ENCODE results near the gene NEFH.
"Not testable (repeated sequence)": the region's sequence is repeated elsewhere in the genome, so short reads cannot be mapped to it uniquely, and the experiment has no call there.

Gene NEFH

GRCh38 chr22:29479417-29480261, at the start of gene NEFH:
TSS of gene NEFH (plus strand) at chr22:29480218. CDS start at chr22:29480263, 45 bp downstream.
- peak; percentile 41 for DNase-seq

DNA sequence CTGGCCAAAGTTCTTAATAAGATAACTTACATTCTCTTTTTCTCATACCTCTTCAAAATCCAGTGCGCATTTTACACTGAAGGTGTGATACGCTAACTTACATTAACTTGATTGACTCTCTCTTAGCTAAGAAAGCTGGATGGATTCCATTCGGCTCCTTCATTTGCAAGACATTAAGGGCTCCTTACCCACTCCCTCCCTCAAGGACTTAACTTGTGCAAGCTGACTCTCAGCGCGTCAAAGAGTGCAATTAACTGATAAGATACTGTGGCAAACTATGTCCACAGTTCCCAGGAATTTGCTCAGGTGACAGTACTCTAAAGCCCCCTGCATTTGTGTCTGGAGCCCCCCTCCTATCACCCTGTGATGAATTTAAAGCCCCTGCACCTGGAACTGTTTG, 48.0 kb upstream of the NEFH start:
- DNase-seq, result no peak

DNA sequence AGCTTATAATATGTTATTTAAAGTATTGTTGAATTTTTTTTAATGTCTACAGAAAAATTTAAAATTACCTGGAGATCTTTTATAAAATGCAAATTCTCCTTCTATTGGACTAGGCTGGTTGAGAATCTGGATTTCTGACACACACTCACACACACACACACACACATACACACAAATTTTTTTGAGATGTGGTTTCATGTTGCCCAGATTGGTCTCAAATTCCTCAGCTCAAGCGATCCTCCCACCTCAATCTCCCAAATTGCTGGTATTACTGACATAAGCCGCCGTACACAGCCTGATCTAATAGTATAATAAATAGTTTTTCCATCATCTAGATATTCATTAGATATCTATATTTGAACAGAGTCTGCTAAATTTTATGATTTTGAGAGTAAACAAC, 46.2 kb upstream of the NEFH start:
- DNase-seq, result no peak

- no peak for DNase-seq
These were observed 45.7 kb upstream of the NEFH start for GRCh38 chr22:29434288-29434687.

- no peak for DNase-seq
These were observed 44.5 kb upstream of the NEFH start for GRCh38 chr22:29435236-29436136.

- not testable (repeated sequence) for DNase-seq
These were observed 41.7 kb upstream of the NEFH start, which contains the start of gene RFPL1 for GRCh38 chr22:29438283-29438682. TSS of gene RFPL1 (plus strand) at chr22:29438583.

- no peak for DNase-seq
These were observed 37.0 kb upstream of the NEFH start for GRCh38 chr22:29442976-29443375.

DNA sequence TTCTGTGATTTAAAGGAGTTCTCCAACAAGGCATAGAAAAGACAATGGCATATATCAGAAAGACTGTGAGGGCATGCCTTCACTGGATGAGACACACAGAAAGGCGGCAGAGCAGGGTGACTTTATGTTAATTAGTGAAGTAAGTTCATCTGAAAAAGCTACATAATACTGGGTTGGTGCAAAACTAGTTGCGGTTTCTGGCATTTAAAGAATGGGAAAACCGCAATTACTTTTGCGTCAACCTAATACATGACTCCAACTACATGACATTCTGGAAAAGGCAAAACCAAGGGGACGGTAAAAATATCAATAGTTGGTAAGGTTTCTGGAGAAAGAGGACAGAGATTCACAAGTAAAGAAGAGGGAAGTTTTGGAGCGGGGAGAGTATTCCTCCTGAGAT, 36.6 kb upstream of the NEFH start:
- DNase-seq, result no peak

DNA sequence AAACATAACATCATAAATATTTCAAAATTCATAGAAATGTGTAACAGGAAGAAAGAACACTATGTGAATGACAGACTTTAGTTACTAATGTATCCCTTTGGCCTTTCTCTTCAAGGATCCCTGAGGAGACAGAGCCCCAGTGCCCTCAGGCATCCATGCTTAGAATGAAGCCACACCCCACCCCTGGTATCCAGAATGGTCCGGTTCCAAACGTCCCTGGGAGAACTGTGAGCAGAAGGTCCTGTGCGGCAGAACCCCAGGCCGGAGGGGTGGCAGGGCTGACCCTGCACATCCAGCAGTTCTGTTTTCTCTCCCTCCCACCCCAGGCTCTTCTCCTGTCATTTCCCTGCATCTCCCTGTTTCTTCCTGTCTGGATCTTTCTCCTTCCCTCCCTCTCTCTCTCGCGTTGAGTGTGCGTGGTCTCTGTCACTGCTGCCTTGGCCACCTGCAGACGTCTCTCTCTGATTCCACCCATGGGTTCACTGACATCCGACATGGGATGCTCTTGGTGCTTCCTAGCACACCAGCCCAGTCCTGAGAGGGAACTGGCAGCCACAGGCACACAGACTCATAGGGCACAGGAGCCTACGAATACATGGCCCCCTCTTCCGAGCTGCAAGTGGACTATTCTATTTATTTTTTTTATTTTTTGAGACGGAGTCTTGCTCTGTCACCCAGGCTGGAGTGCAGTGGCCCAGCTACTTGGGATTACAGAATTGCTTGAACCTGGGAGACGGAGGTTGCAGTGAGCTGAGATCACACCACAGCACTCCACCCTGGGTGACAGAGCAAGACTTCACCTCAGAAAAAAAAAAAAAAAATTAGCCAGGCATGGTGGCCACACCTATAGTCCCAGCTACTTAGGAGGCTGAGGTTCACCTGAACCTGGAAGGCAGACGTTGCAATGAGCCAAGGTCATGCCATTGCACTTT, 35.9 kb upstream of the NEFH start:
- DNase-seq, result no peak

DNA sequence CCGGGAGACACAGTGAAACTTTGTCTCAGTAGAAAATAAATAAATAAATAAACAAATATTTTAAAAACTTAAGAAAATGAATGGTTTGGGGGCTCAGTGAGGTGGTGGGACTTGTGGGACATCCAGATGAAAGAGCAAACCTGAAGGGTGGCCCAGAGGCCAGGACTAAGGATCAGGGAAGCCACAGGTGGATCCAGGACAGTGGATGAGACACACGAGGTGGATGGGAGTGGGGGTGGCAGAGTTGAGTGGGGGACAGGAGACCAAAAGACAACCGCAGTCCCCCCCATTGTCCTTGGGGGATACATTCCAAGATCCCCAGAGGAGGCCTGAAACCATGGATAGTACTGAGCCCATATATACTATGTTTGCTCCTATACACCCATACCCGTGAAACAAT, 34.5 kb upstream of the NEFH start:
- DNase-seq, result no peak

DNA sequence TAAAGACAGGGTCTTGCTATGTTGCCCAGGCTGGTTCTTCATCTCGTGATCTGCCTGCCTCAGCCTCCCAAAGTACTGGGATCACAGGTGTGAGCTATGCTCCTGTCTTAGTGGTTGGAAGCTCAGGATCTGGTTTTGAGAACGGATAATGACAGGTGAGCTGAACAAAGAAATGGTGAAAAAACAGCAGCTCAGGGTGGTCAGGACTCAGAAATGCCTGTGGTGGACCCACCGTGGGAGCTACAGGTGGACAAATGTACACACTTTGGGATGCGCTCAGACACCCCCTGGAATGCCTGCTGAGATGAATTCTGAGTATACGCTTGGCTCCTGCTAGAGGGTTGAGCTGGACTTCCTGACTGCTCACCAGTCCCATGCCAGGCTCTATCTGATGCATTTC, 32.1 kb upstream of the NEFH start:
- DNase-seq, result no peak

DNA sequence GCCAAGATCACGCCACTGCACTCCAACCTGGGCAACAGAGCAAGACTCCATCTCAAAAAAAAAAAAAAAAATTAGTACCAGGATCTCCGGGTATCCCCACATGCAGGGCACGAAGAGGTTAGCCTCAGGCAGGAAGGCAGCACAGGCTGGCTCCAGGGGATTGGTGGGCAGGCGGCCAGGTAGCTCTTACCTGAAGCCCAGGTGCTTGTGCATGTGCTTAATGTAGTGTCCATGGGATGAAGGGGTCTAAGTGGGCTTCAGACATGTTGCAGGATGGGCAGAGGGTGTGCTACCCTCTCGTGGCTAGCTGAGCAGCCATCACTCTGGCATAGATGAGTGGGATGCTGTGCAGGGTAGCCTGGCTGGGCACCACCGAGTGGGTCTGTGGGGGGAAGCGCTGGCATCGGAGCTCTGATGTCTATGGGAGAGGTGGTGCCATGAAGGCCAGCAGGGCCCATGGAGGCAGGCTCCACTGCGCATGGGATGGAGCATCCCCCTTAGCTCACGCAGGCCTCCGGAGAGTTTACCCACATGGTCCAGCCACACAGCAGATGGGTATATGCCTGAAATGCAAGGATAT, 30.6 kb upstream of the NEFH start:
- DNase-seq, result no peak

DNA sequence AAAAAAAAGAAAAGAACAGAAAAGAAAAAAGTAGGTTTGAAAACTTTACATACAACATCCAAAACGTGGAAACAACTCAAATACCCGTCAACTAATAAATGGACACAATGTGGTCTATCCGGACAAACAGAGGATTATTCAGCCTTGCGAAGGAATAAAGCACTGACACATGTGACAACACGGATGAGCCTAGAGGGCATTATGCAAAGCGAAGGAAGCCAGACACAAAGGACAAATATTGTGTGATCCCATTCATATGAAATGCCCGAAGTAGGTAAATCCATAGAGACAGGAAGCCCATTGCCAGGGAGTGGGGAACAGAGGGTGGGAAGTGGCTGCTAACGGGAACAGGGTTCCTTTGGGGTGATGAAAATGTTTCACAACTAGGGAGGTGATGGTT, 29.8 kb upstream of the NEFH start:
- DNase-seq, result no peak

DNA sequence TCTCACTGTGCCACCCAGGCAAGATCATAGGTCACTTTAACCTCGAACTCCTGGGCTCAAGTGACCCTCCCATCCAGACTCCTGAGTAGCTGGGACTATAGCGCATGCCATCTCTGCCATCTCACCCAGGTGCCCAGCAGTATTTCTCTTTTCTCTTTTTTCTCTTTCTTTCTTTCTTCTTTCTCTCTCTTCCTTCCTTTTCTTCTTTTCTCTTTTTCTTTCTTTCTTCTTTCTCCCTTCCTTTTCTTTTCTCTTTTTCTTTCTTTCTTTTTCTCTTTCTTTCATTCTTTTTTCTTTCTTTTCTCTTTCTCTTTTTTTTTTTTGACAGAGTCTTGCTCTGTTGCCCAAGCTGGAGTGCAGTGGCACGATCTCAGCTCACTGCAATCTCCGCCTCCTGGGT, 28.2 kb upstream of the NEFH start:
- no peak for DNase-seq

GRCh38 chr22:29454276-29454675, 25.7 kb upstream of the NEFH start:
- no peak for DNase-seq

DNA sequence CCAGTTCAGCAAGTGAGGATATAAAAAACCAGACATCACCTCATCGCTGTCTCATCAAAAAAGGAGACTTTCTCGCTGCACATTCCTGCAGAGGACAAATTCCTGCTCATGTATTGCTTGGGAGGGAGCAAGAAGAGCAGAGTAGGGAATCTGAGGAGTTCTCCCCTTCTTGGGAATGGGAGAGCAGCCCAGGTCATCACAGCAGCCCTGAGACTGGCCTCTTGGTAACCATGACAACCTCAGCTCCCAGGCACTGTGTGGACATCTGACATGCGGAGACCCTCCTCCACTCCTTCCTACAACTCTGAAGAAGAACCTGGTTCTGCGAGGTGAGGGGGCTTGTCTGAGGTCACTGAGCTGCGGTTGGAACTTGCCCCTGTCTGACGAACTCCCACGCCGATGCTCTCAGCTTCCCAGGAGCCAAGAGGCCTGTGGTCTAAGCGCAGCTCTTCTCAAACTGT, 23.8 kb upstream of the NEFH start:
- DNase-seq, result no peak

GRCh38 chr22:29457730-29458129, 22.3 kb upstream of the NEFH start:
- DNase-seq, result no peak

DNA sequence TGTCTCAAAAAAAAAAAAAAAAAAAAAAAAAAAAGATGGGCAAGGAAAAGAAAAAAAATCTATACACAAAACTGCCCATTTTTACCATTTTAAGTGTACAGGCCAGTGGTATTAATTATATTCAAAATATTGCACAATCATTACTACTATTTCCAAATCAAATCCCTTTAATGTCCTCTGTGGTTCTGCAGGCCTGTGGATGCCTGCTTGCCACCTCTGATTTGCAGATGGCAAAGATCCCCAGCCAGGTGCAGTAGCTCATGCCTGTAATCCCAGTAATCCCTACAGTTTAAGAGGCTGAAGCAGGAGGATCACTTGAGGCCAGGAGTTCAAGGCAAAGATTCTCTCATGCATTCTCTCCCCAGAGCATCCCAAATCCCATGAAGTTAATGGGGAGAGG, 21.5 kb upstream of the NEFH start:
- no peak for DNase-seq

GRCh38 chr22:29459773-29460172, 20.2 kb upstream of the NEFH start:
- no peak for DNase-seq

DNA sequence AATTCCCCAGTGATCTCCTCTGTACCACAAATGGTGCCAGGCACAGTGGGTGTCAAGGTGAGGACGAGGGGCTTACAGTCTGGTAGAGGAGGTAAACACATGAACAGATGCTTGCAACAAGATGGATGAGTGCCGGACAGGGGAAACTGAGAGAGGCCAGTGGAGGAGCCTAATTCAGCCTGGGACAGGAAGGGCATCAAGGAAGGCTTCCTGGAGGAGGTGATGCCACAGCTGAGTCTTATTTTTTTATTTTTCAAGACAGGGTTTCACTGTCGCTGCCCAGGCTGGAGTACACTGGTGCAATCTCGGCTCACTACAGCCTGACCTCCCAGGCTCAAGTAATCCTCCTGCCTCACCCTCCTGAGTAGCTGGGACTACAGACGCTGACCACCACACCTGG, 18.8 kb upstream of the NEFH start:
- no peak for DNase-seq

DNA sequence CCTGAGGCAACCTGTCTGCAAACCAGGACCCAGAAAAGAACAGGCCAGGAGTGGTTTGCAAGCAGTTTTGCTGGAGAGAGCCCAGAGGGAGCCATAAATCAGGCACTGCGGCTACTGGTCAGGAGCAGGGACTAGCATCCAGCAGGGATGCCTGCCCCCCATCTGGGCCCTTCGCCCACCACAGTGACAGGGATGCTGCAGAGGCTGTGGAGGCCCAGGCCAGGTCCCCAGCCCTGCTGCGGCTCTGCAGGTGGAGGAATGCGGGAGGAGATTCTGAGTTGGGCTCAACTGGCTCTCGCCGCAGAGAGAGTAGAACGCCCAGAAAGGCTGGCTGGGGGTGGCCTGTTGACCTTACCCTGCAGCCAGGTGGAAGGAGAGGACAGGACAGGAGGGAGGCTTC, 16.4 kb upstream of the NEFH start:
- no peak for DNase-seq

DNA sequence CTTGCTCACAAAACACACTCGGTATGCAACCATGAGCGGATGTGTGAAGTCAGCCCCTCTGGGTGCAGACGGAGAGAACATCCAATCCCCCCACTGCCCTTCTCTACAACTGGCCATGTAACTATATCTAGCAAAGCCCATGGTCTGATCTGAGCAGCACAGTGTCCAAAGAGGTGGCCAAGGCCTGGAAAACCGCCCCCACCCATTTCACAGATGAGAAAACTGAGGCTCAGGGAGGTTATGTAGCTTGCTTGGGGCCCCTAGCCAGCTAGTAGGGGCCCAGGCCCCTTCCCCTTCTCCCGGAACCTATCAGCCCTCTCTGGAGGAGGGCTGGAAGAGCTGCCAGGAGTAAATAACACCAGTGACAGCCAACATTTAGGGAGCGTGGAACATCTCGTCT, 15.4 kb upstream of the NEFH start:
- DNase-seq, result no peak
